GM12892 (cell line): ENCODE data around the gene SHB.

ENCODE experiments used
- DNase-seq: peaks from one replicate; pipeline ENCODE4 v3.0.0; 2011; ENCODE audit not compliant: insufficient read length
- FAIRE-seq: peaks from 2 replicates; lab custom pipeline; 2011; peaks lifted over from hg19 to GRCh38; lab: Jason Lieb, UNC
- POLR2A ChIP-seq: IDR thresholded peaks from 2 replicates; pipeline ENCODE4 v1.6.1; 2011; ENCODE audit warnings: low read depth, low read length, control low read depth
- POLR2AphosphoS5 ChIP-seq: IDR thresholded peaks from 2 replicates; pipeline ENCODE4 v1.6.1; 2011; ENCODE audit warnings: low read depth, low read length, control low read depth
- TAF1 ChIP-seq: IDR thresholded peaks from 2 replicates; pipeline ENCODE4 v1.6.1; 2011; ENCODE audit warnings: low read depth, mild to moderate bottlenecking, control low read depth, low read length, borderline replicate concordance

Gene SHB

GRCh38 chr9:37996819-37997217 lies 72.2 kb downstream of the SHB start:
- no peak for FAIRE-seq
- no peak for DNase-seq
- no peak for TF ChIP-seq TAF1
- TF ChIP-seq POLR2AphosphoS5: no peak
- TF ChIP-seq POLR2A: no peak

DNA sequence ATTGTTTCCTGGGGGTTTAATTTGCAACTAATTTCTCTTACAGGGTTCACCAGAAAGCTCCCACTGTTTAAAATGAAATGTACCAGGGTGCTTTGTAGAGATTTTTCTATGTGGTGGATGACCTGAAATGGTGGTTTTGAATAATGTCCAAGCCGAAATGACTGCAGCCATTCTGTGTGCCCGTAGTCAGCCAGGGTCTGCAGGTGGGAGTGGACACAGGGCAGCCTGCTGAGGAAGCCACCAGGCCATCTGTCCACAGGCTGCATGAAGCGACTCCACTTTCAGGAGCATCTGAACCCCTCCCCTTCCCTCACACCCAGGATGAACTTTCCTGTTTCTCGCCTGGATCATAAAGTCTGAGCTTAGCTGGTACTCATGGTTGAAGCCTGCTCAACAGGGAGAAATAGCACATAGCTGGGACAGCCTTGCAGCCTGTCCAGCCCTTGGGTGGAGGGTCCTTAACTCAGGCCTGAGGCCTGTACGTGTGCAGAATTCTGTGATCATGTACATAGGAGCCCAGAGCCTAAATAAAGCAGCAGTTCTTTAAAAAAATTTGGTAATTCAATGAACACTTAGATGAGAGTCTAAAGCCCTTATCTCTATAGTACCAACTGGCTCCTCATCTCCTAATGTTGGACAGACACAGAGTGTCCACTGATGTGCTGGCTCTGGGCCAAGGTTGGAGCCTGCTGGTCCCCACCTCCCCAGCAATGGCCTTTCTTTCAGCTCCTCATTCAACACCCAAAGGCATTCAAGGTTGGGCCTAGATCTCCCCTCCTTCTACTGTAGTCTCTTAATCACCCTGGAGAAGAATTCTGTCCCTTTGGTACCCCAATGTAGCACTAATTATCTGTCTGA lies 72.8 kb downstream of the SHB start:
- TF ChIP-seq TAF1: no peak
- no peak for TF ChIP-seq POLR2A
- TF ChIP-seq POLR2AphosphoS5: no peak
- DNase-seq: no peak
- FAIRE-seq: no peak

GRCh38 chr9:37995348-37995737 lies 73.7 kb downstream of the SHB start:
- DNase-seq: no peak
- no peak for FAIRE-seq
- TF ChIP-seq POLR2AphosphoS5 (no peak), POLR2A (no peak), TAF1 (no peak)

- peak; percentile 56 for DNase-seq
- TF ChIP-seq TAF1 (no peak), POLR2AphosphoS5 (0 out of 2 replicates have a peak, but pooled peaks have one; percentile 29)
- peak; percentile 97 for FAIRE-seq
These were observed 74.2 kb downstream of the SHB start for GRCh38 chr9:37994639-37995347.

GRCh38 chr9:37992924-37993349 lies 76.1 kb downstream of the SHB start:
- TF ChIP-seq TAF1 (no peak), POLR2A (no peak), POLR2AphosphoS5 (no peak)
- FAIRE-seq (no peak), DNase-seq (no peak)

DNA sequence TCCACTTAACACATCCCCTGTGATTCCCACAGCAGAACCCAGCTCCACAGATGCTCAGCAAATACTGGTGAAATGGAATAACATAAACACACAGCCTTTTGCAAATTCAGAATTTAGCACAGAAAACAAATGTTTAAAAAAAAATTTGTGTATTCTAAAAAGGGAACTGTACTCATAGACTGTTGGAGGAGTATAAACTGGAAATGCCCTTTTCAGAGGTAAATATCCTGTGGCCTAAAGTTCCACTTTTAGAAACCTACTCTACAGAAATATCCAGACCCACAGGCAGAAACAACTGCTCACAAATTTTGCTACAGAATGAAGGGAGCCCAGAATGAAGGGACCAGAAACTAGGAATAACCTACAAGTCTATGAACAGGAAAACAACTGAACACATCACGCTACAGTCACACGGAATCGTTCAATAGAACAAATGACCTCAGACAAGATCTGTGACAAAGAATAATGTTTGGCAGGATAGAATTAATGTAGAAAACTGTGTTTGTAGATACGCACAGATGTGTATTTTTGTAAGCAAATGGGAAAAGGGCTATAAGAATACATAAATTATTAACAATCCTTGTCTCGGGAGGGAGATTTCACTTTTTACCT lies 78.5 kb downstream of the SHB start:
- DNase-seq (no peak), FAIRE-seq (no peak)
- TF ChIP-seq POLR2AphosphoS5: no peak
- no peak for TF ChIP-seq POLR2A
- no peak for TF ChIP-seq TAF1

DNA sequence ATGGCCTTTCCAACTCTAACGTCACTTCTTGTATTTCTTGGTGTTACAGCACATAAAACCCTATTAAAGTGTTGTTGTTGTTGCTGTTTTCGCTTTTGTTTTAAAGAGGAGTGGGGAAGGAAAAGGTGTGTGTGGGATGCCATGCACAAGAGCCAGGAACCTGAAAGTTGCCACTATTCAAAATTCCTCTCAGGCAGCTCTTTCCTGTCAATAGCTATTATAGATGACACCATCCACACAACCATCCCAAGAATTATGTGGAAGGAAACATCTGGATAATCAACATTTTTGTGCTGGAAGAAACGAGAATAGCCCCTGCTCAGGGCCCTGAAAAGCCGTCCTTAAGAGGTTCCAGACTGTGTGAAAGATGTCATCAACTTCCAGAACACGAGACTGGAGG lies 79.3 kb downstream of the SHB start:
- FAIRE-seq (no peak), DNase-seq (no peak)
- TF ChIP-seq TAF1: no peak
- no peak for TF ChIP-seq POLR2AphosphoS5
- TF ChIP-seq POLR2A: no peak

DNA sequence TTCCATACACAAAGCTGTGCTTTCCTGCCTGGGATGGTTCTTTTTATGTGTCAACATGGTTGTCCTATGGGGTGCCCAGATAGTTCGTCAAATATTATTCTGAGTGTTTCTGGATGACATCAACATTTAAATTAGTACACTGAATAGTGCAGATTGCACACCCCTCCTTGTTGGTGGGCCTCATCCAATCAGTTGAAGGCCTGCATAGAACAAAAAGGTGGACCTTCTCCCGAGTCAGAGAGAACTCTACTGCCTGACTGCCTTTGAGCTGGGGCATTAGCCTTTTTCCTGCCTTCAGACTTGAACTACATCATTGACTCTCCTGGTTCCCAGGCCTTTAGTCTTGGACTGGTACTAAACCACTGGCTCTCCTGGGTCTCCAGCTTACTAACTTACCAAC lies 80.4 kb downstream of the SHB start:
- no peak for FAIRE-seq

GRCh38 chr9:37988041-37988440 lies 81.0 kb downstream of the SHB start:
- no peak for DNase-seq
- TF ChIP-seq TAF1: no peak
- no peak for TF ChIP-seq POLR2AphosphoS5
- TF ChIP-seq POLR2A: no peak
- FAIRE-seq: no peak

More for the DNA sequence above, 80.4 kb downstream of the SHB start:
- TF ChIP-seq POLR2A (no peak), TAF1 (no peak), POLR2AphosphoS5 (no peak)
- DNase-seq: no peak

DNA sequence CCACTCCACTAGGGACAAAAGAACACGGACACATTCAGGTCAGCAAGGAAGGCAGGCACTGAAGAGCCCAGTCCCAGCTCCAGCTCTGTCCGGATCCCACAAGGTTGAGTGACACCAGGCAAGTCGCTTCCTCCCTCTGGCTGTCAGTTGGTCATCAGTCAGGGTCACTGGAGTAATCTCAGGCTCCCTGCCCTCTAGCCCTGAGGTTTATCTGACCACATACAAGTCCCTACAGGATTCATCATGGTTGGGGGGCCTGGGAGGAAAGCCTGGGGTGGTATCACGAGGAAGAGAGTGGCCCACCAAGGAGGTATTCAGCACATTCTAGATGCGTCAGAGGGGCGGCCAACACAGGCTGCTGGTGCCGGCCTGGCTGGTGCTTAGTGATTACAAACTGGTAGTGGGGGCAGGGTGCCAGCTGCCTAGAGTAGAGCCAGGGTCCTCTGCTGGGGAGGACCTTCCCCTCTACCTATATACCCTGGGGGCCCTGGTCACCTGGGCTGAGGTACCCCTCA lies 81.5 kb downstream of the SHB start:
- DNase-seq (no peak), FAIRE-seq (no peak)
- no peak for TF ChIP-seq POLR2AphosphoS5
- no peak for TF ChIP-seq TAF1
- TF ChIP-seq POLR2A: no peak

GRCh38 chr9:37986771-37987258 lies 82.2 kb downstream of the SHB start:
- FAIRE-seq: no peak
- no peak for DNase-seq
- no peak for TF ChIP-seq TAF1
- no peak for TF ChIP-seq POLR2AphosphoS5
- TF ChIP-seq POLR2A: no peak
